ENCODE results near the gene TRIM65. TPM values are rescaled to one million over a fixed set of nuclear protein-coding genes. Genes with fewer than 3 reads are reported as not detected.

Gene TRIM65
- total and polyA plus RNA-seq, 2 of the 13 experiments (the other 11 are each of a cell fraction or from before 2014, with no cell fraction given): 10.3 to 22.4 TPM

DNA sequence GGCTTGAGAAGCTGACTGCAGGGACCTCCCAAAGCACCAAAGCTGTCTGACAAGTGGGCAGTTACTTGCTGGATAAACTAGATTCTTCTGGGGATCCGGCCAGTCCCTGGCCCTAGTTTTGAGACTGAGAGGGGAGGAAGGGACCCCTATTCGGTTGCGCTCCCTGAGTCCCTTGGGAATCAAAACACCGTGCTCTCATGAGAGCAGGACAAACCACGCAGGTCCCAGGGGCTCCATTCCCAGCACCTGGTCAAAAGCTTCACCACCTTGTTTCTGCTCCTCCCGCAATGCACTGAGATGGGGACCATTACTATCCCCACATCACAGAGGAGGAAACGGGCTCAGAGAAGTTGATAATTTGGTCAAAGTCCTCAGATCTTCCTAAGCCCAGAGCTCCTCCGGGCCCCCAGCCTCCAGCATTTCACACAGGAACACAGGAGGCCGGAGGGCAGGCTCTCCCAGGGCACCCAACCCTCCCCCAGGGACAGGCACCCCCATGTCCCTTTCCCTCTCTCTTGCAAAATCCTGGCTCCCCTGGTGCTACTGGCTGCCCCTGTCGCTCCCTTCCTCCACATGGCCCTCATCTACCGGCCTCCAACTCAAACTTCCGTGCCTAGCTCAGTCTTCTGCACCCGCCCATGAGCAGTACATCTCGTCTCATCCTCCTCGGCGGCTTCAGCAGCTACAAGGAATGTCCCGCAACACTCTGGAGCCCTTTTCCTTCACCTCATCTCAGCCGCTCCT is 3.3 kb downstream of the TRIM65 start (continued):
- peak; percentile 7; the same call in 1 of the 2 replicates for TF ChIP-seq HNF4G (IDR thresholded peaks at IDR 0.05; ENCODE audit: borderline replicate concordance, low read depth, low read length)
- TF ChIP-seq HNF4G (CRISPR knock-in tag; IDR thresholded peaks at IDR 0.05; ENCODE audit: borderline replicate concordance, low read depth): no peak
- peak; percentile 60; the same call in 1 of the 2 replicates for TF ChIP-seq ZNF691 (CRISPR knock-in tag; IDR thresholded peaks at IDR 0.05; ENCODE audit: borderline replicate concordance, low read depth)
- TF ChIP-seq, protein P1, sequence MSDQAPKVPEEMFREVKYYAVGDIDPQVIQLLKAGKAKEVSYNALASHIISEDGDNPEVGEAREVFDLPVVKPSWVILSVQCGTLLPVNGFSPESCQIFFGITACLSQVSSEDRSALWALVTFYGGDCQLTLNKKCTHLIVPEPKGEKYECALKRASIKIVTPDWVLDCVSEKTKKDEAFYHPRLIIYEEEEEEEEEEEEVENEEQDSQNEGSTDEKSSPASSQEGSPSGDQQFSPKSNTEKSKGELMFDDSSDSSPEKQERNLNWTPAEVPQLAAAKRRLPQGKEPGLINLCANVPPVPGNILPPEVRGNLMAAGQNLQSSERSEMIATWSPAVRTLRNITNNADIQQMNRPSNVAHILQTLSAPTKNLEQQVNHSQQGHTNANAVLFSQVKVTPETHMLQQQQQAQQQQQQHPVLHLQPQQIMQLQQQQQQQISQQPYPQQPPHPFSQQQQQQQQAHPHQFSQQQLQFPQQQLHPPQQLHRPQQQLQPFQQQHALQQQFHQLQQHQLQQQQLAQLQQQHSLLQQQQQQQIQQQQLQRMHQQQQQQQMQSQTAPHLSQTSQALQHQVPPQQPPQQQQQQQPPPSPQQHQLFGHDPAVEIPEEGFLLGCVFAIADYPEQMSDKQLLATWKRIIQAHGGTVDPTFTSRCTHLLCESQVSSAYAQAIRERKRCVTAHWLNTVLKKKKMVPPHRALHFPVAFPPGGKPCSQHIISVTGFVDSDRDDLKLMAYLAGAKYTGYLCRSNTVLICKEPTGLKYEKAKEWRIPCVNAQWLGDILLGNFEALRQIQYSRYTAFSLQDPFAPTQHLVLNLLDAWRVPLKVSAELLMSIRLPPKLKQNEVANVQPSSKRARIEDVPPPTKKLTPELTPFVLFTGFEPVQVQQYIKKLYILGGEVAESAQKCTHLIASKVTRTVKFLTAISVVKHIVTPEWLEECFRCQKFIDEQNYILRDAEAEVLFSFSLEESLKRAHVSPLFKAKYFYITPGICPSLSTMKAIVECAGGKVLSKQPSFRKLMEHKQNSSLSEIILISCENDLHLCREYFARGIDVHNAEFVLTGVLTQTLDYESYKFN (CRISPR knock-in tag; conservative IDR thresholded peaks at IDR 0.05): 0 out of 2 replicates have a peak, but pooled peaks have one; percentile 16
- TF ChIP-seq ZNF543 (CRISPR knock-in tag; IDR thresholded peaks at IDR 0.05): peak; percentile 8; the same call in 1 of the 2 replicates
- 0 out of 2 replicates have a peak, but pooled peaks have one; percentile 2 for TF ChIP-seq FOXO1 (CRISPR knock-in tag; IDR thresholded peaks at IDR 0.05)
- peak; percentile 40; the same call in 1 of the 2 replicates for TF ChIP-seq HES4 (CRISPR knock-in tag; IDR thresholded peaks at IDR 0.05; ENCODE audit: borderline replicate concordance)

Measured in HepG2 (cell line).